ENCODE measurements around the gene NDE1. TPM values are rescaled to one million over a fixed set of nuclear protein-coding genes. Genes with fewer than 3 reads are reported as not detected.

NDE1 gene
- total RNA-seq, 6 donors from 2014 or later, result 19.5 to 63.9 (median 37.0) TPM

DNA sequence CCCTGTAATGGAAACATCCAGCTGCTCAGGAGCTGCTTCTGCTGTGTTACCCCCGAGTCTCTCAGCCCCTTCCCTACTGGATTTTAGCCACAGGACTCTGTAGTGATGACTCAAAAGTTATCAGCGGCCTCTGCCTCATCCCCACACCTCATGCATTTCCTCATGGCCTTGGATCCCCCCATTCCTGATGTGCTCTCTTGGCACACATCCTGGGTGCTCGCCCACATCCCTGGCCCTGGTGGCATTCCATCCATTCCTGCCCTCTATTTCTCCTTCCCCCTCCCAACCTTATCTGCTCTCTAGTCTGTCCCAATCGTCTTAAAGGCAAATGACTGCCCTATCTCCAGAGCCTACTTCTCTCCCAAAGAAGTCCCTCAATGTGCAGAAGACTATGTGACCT lies 31.7 kb upstream of the NDE1 start:
- TF ChIP-seq POLR2A (IDR thresholded peaks at IDR 0.05) (no peak), POLR2AphosphoS5 (IDR thresholded peaks at IDR 0.05) (no peak), EP300 (IDR thresholded peaks at IDR 0.05) (no peak)
- TF ChIP-seq, protein P1, sequence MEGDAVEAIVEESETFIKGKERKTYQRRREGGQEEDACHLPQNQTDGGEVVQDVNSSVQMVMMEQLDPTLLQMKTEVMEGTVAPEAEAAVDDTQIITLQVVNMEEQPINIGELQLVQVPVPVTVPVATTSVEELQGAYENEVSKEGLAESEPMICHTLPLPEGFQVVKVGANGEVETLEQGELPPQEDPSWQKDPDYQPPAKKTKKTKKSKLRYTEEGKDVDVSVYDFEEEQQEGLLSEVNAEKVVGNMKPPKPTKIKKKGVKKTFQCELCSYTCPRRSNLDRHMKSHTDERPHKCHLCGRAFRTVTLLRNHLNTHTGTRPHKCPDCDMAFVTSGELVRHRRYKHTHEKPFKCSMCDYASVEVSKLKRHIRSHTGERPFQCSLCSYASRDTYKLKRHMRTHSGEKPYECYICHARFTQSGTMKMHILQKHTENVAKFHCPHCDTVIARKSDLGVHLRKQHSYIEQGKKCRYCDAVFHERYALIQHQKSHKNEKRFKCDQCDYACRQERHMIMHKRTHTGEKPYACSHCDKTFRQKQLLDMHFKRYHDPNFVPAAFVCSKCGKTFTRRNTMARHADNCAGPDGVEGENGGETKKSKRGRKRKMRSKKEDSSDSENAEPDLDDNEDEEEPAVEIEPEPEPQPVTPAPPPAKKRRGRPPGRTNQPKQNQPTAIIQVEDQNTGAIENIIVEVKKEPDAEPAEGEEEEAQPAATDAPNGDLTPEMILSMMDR (IDR thresholded peaks at IDR 0.05), result no peak
- no peak for DNase-seq
- peaks cover 43 to 99% (median 81%) of the 10 kb centered on the region in 4 donors for H3K36me3 ChIP-seq

DNA sequence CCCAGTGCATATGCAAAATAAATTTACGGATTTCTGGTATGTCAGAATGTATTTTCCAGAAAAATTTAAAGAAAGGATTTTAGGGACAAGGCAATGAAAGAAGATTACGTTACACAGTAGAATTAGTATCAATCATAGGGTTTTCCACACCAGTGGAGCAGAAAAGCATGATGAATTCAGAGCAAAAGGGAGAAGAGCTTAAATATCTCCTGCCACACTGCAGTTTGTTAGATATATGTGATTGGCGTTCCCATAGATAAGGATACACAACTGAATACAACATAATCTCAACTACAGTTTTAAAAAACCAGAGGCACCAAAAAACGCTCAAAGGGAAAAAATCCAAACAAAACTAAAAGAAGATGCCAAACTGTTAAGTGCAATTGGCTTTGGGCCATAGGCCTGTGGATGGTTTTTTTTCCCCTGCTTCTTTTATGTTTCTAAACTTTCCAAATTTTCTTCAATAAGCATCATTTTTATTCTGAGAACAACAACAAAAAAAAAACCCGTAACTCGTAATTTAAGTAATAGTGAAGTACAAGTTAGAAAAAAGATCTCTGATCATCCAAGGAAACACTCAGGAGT lies 29.3 kb upstream of the NDE1 start:
- no peak for DNase-seq
- Histone ChIP-seq H3K4me1 (no peaks in the 10 kb centered on the region), H3K9me3 (no peaks in the 10 kb centered on the region), H3K4me3 (no peak overlapping the region), H3K27me3 (no peaks in the 10 kb centered on the region), H3K27ac (no peak overlapping the region), H3K36me3 (peaks cover 56 to 100% (median 83%) of the 10 kb centered on the region in 4 donors)
- TF ChIP-seq, protein P1 (IDR thresholded peaks at IDR 0.05), result no peak
- TF ChIP-seq POLR2A (IDR thresholded peaks at IDR 0.05), result no peak
- TF ChIP-seq EP300 (IDR thresholded peaks at IDR 0.05), result no peak
- TF ChIP-seq POLR2AphosphoS5 (IDR thresholded peaks at IDR 0.05), result no peak
- no peak for ATAC-seq (ENCODE audit: low FRiP score in 2 of 2)
- 71 to 85% methylated on average over 6 of the region's 6 CpGs for WGBS, 2 donors

More for the DNA sequence above, 31.7 kb upstream of the NDE1 start:
- 81 to 94% methylated on average over 4 of the region's 4 CpGs for WGBS, 2 donors
- H3K9me3 ChIP-seq, result no peaks in the 10 kb centered on the region
- no peak overlapping the region for H3K4me3 ChIP-seq
- no peaks in the 10 kb centered on the region for H3K4me1 ChIP-seq
- H3K27me3 ChIP-seq, result no peaks in the 10 kb centered on the region
- no peak overlapping the region for H3K27ac ChIP-seq
- ATAC-seq (ENCODE audit: low FRiP score in 2 of 2), result no peak

DNA sequence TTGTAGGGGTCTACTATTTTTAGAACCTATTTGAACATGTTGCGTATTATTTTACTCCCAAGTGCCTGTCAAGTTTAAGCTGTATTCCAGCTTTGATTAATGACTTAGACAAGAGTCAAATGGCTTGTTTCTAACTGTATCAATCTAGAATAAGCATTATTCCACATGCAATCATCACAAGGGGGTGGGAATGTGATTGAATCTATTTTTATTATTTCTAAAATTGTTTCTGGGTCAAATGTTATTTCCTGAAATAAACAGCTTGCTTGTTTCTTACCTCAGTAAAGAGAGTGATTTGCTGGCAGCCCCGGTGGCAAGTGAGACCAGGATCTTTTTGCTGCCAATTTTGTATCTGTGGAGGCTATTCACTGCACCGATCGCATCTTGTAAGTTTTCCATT lies 28.6 kb upstream of the NDE1 start:
- TF ChIP-seq POLR2A (IDR thresholded peaks at IDR 0.05) (no peak), POLR2AphosphoS5 (IDR thresholded peaks at IDR 0.05) (no peak)
- Histone ChIP-seq H3K27ac (no peak overlapping the region), H3K4me1 (no peaks in the 10 kb centered on the region), H3K27me3 (no peaks in the 10 kb centered on the region), H3K9me3 (no peaks in the 10 kb centered on the region), H3K36me3 (peaks cover 52 to 100% (median 78%) of the 10 kb centered on the region in 4 donors), H3K4me3 (no peak overlapping the region)
- no peak for DNase-seq
- WGBS, 2 donors, result 80 to 84% methylated on average over 4 of the region's 4 CpGs
- no peak for ATAC-seq (ENCODE audit: low FRiP score in 2 of 2)

DNA sequence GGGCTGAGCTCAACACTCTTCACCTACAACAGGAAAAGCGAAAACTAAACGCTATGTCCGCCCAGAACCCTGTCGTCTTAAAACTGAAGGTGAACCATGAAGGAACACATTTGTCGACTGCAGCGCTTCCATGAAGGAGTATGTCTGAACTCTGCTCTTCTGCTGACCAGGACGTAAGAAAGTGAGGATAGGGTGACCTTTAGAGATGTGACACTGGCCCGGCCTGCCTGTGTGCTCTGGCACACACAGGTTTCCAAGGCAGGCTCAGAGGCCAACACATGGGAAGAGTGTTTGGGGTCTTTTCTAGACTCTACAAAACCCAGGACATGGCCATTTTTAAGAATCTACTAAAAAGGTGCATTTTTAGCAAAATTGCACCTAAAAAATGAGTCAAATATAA lies 28.2 kb upstream of the NDE1 start:
- 81 to 95% methylated on average over 8 of the region's 8 CpGs for WGBS, 2 donors
- DNase-seq (no peak), ATAC-seq (ENCODE audit: low FRiP score in 2 of 2) (no peak)
- no peaks in the 10 kb centered on the region for H3K9me3 ChIP-seq
- H3K27me3 ChIP-seq, result no peaks in the 10 kb centered on the region
- no peaks in the 10 kb centered on the region for H3K4me1 ChIP-seq
- H3K4me3 ChIP-seq, result no peak overlapping the region
- TF ChIP-seq POLR2A (IDR thresholded peaks at IDR 0.05), result no peak
- no peak for TF ChIP-seq EP300 (IDR thresholded peaks at IDR 0.05)
- no peak for TF ChIP-seq POLR2AphosphoS5 (IDR thresholded peaks at IDR 0.05)
- TF ChIP-seq, protein P1 (IDR thresholded peaks at IDR 0.05), result no peak
- H3K36me3 ChIP-seq, result peaks cover 48 to 95% (median 73%) of the 10 kb centered on the region in 4 donors
- H3K27ac ChIP-seq, result no peak overlapping the region

DNA sequence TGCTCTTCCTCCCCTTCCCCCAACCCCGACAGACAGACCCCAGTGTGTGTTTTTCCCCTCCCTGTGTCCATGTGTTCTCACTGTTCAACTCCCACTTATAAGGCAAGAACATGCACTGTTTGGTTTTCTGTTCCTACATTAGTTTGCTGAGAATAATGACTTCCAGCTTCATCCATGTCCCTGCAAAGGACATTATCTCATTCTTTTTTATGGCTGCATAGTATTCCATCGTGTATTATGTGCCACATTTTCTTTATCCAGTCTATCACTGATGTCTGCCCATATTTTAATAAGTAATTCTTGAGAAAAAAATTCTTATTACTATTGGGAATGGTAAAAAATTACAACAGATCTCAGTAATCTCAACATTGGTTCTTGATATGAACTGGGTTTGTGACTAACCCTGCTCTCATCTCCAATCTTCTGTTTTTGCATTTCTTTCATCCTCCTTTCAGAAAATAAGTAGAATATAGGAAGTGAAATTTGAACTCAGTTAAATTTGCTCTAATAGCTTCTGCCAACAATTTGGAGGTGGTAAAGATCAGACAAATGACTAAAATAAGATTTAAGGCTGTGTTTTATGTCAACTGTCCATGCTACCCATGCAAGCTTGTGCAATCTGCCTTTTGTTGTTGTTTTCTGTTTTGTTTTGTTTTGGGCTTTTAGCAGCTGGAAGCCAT lies 18.2 kb upstream of the NDE1 start:
- no peak for TF ChIP-seq POLR2AphosphoS5 (IDR thresholded peaks at IDR 0.05)
- peaks cover 24 to 91% (median 55%) of the 10 kb centered on the region in 4 donors for H3K36me3 ChIP-seq
- no peak for DNase-seq
- H3K4me3 ChIP-seq, result no peak overlapping the region
- ATAC-seq (ENCODE audit: low FRiP score in 2 of 2), result no peak
- whole genome bisulfite sequencing, 2 donors, result 100% methylated on average over 2 of the region's 2 CpGs
- no peak overlapping the region for H3K27ac ChIP-seq
- peaks cover 0 to 4% (median under 1%) of the 10 kb centered on the region in 4 donors for H3K4me1 ChIP-seq
- H3K9me3 ChIP-seq, result no peaks in the 10 kb centered on the region
- no peaks in the 10 kb centered on the region for H3K27me3 ChIP-seq
